GM19043 (cell line): Measurements from ENCODE around the gene FDXACB1.
"Not testable (repeated sequence)": the region's sequence is repeated elsewhere in the genome, so short reads cannot be mapped to it uniquely, and the experiment has no call there.

Source experiments
- ATAC-seq: cut with Tn5 transposase; IDR thresholded peaks from one replicate; pipeline ENCODE4 v1.9.1; 2021; ENCODE audit warnings: low read depth; ENCODE audit not compliant: unreplicated experiment

The FDXACB1 gene

GRCh38 chr11:111910676-111911562 lies 32.0 kb upstream of the FDXACB1 start:
- no peak for ATAC-seq

DNA sequence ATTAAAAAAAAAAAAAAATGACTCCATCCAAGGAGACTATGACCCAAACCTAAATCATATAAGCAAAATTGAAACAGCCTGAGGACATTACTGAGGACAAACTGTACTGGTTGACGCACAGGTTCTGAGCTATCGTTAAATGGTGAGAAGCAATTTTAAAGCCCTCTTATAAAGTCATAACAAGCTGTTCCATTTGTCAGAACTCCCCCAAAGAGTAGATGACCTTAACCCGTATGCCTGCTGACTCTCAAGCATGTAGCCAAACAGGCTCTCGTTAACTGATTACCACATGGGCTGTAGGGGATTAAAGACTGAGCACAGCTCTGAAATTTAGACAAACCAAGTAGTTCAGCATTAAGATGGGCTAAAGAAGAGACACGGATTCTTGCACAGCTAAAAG lies 30.4 kb upstream of the FDXACB1 start:
- ATAC-seq, result no peak

DNA sequence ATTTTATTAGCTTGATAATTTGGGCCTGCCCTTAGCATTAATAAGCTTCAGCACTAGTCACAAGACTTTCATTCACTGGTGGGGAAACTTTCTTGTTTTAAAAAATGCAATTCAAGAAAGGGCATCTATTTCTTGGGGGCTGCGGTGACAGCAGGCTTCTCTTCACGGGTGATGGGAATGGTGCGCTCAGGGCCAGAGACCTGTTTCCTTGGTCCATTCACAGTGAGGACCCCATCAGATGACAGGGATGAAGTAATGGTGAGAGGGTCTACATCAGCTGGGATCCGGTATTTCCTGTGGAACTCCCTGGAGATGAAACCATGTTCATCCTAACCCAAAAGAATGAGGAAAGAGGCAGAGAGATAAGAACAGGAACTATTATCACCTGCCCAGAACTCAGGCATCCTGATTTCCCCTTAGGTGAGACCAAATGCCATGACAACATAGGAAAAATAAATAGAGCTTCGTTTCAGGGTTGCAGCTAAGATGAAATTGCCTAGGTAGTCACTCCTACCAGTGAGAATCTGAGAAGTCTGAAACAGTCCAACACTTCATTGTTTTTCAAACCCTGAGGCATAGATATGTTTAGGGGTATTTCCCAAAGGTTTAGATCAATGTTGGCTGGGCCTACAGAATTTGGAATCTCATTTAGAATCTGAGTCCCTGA lies 29.8 kb upstream of the FDXACB1 start:
- no peak for ATAC-seq

DNA sequence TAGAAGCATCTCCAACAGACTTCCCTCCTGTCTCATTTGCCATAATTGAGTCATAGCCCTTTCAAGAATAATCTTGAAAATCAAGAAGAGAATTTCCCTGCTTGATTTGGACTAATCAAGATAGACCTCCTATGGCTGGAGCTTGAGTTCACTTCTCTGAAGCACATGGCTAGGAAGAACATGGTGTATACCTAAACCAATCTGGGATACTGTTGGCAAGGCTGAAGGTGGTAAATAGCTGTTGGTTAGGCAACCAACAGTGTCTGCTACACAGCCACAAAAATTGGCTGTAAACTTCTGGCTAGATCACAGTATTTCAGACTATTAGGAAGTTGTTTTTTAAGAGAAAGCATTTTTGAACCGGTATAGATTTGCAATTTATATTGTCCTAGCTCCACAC lies 27.7 kb upstream of the FDXACB1 start:
- ATAC-seq, result no peak

DNA sequence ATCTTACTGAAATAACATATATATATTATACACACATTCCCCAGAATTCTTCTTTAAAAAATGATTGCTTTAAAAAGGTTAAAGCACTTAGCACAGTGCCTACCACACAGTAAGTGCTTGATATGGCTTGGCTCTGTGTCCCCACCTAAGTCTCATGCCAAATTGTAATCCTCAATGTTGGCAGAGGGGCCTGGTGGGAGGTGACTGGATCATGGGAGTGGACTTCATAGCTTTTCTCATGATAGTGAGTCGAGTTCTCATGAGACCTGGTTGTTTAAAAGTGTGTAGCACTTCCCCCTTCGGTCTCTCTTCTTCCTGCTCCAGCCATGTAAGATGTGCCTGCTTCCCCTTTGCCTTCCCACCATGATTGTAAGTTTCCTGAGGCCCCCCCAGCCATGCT lies 26.4 kb upstream of the FDXACB1 start:
- ATAC-seq, result no peak

GRCh38 chr11:111886844-111887243 lies 7.9 kb upstream of the FDXACB1 start:
- ATAC-seq, result no peak

DNA sequence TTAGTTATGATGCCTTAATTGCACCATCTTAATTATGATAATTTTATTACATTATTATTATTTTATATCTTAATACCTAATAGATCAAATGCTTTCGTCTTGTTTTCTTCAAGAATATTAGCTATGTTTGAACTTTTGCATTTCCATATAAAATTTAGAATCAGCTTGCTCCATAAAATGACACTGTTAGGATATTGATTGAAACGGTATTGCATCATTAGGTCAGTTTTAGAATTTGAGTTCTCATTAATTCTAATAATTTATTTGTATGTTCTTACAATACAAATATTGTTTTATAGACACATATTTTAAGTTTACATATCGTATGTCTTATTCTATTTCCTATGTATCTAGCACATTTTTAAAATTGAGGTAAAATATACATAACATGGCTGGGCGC lies 7.1 kb upstream of the FDXACB1 start:
- no peak for ATAC-seq

GRCh38 chr11:111885053-111885452 lies 6.1 kb upstream of the FDXACB1 start:
- ATAC-seq, result not testable (repeated sequence)

DNA sequence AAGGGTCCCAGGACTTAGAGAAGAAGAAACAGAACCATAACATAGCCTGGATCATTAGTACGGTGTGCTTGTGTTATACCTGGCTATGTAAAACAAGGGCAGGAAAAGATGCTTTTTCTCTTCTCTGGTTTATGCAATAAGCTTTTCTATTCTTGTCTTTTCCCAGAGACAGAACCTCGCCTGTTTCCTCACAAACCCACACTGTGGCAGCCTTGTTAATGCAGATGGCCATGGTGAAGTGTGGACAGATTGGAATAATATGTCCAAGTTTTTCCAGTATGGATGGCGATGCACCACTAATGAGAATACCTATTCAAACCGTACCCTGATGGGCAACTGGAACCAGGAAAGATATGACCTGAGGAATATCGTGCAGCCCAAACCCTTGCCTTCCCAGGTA lies 3.2 kb upstream of the FDXACB1 start:
- no peak for ATAC-seq

- ATAC-seq, result no peak
Observed at GRCh38 chr11:111879637-111879960, 634 bp upstream of the FDXACB1 start.

DNA sequence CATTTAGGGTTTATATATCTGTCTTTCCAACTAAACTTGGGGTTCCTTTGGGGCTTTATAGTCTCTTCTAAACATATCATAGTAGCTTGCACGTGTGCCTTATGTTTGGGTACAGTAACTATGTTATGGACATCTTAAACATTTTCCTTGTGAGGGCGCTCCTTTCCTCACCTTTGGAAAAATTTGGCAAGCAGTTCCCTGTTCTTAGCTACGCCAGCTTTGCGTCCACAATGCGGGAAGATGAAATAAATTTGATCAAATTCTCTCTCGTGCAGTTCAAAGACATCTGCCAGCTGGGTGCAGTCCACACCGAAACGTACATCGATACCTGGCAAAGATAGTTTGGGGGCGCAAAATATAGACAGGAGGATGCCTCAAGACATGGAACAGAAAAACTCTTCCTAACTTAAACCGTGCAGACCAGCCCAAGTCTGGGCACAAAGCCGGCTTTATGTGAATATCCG lies 548 bp downstream of the FDXACB1 start:
- no peak for ATAC-seq

DNA sequence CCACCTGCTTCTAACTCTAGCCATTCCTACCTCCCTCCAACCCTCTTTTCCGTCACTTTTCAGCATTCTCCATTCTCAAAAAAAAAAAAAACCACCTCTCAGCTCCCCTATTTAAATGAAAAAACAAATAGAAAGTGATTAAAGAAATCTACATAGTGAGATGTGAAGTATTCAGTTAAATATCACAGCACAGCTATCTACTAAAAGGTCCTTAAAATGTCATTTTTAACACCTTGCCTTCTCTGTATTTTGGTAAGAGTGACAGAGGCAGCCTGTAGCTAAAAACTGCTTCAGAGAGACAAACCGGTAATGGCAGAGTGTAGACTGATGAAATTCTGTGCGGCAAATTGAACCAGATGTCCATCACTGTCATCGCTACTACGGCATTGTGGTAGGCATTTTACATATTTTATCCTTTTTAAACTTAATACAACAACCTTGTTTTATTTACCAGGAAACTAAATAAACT lies 7.2 kb downstream of the FDXACB1 start:
- no peak for ATAC-seq

- peak; percentile 83 for ATAC-seq
Observed at GRCh38 chr11:111870886-111871692, 7.9 kb downstream of the FDXACB1 start, which contains the start of gene ALG9. ALG9 (minus strand) TSS chr11:111871581; CDS start chr11:111871482, 99 bp downstream.

DNA sequence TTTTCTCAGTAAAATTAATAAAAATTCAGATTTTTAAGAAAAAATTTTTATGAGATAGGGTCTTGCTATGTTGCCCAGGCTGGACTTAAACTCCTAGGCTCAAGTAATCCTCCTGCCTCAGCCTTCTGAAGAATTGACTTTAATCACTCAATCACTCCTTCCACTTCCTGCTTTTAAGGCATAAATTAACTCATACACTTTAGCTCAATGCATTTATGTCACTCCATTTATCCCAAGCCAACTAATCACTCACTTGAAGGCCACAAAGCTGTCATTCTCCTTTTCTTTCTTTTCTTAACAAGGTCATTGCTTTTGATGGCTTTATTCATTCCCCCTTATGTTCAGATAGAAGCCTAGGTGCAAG lies 8.5 kb downstream of the FDXACB1 start:
- ATAC-seq, result no peak

GRCh38 chr11:111870113-111870512 lies 8.9 kb downstream of the FDXACB1 start:
- no peak for ATAC-seq

GRCh38 chr11:111860257-111860656 lies 18.7 kb downstream of the FDXACB1 start:
- ATAC-seq, result no peak

DNA sequence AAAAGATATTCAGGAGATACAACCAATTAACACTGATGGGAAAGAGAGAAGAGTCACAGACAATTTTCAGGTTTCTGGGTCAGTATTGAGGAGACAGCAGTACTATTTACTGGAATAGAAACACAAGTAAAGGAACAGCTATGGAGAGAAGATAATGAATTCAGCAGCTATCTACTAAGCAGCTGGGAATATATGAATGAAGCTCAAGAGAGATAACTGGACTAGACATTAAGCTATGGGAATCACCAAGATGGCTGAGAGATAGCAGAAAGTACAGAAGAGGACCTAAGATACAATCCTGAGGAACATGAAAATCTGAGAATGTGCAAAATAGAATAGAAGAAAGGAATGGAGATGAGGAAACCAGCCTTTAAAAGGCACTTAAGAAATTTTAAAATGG lies 23.5 kb downstream of the FDXACB1 start:
- no peak for ATAC-seq

DNA sequence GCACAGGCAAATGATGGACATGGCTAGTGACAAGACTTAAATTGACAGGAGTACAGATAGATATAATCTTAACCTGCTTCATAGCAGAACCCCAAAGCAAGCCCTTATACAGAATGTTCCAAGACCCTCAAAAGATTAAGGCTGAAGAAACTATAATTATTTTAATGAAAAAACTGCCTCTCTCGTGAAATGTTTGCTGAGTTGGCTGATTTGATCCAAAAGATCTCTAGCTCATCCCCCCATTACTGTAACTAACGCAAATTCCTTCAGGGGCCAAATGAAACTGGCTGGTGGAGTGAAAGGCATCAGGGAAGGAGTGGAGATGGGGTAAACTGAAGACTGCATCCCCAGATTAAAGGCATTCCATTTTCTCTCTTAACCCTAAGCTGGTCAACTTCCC lies 26.9 kb downstream of the FDXACB1 start:
- no peak for ATAC-seq

GRCh38 chr11:111851636-111852035 lies 27.3 kb downstream of the FDXACB1 start:
- ATAC-seq, result no peak

DNA sequence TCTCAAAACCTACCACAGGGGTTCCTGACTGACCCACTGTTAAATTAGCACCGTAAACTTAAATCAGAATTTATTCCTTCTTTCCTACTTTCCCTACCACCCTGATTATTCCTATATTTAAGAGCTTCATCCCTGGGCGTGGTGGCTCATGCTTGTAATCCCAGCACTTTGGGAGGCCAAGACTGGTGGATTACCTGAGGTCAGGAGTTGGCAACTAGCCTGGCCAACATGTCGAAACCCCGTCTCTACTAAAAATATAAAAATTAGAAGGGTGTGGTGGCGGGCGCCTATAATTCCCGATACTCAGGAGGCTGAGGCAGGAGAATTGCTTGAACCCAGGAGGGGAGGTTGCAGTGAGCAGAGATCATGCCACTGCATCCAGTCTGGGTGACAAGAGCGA lies 27.9 kb downstream of the FDXACB1 start:
- no peak for ATAC-seq

GRCh38 chr11:111849631-111850030 lies 29.3 kb downstream of the FDXACB1 start:
- no peak for ATAC-seq
